ENCODE data around the gene CD3E.

CD3E gene

DNA sequence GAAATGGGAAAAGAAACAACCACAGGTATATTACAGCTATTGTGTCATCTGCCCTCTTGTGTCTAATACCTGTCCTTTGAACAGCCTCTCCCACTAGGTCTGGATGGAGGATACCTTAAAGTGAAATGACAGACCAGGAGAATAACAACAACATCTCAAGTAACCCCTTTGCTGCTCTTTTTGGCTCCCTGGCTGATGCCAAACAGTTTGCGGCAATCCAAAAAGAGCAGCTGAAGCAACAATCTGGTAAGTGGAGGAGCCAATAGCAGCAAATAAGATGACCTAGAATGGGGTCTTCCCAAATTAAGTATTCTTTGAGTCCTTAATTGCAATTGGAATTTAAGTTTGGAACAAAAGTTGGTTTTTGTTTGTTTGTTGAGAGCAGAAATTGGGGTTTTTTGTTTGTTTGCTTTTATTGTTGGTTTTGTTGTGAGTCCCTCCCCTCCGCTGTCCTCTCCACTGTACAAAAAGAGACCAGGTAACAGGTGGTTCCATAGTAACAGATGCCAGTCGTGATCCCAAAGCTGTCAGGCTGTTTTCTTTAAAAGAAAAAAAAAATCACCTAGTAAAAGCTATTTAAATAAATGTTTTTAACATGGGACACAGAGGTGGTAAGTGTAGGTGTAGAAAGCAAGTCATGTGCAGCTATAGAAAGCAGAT lies 60.6 kb downstream of the CD3E start:
- peaks cover 21 to 42% of the 10 kb centered on the region in 2 donors for H3K36me3 ChIP-seq (ENCODE audit: control insufficient read depth in 1 of 2, insufficient read depth in 2 of 2, low read length in 2 of 2)
- no peaks in the 10 kb centered on the region for H3K27me3 ChIP-seq (ENCODE audit: control insufficient read depth in 1 of 2, insufficient read depth in 2 of 2, low read length in 2 of 2)
- H3K4me3 ChIP-seq (ENCODE audit: low read depth in 1 of 2, low read length in 2 of 2): no peak overlapping the region
- no peak overlapping the region for H3K27ac ChIP-seq (ENCODE audit: low read depth, low read length)
- no peak overlapping the region for H3K9ac ChIP-seq (ENCODE audit: low read depth in 1 of 2, low read length in 2 of 2)
- H3K9me3 ChIP-seq (ENCODE audit: control insufficient read depth in 1 of 2, low read length in 2 of 2): no peaks in the 10 kb centered on the region
- H3K4me1 ChIP-seq (ENCODE audit: control insufficient read depth in 1 of 2, insufficient read depth in 2 of 2, low read length in 2 of 2): peaks cover 5 to 6% of the 10 kb centered on the region in 2 donors

Data from duodenal mucosa (tissue), 2 donors.